ENCODE results near the gene NRAP.

GRCh38 chr10:113691381-113691780 is 27.5 kb upstream of the NRAP start:
- TF ChIP-seq CTCF (IDR thresholded peaks at IDR 0.05) (no peak), POLR2A (IDR thresholded peaks at IDR 0.05) (no peak)
